OCI-LY1 (cell line): ENCODE results near the gene FOS.

Source experiments
- H2AFZ ChIP-seq: fragments of 200-600 bp; sonication (generic), shearing (Covaris generic); 2 replicates; pipeline ENCODE4 v1.6.0; 2014; ENCODE audit warnings: antibody characterized with exemption, mild to moderate bottlenecking, low read length
- H3F3A ChIP-seq: fragments of 200-600 bp; sonication (generic), shearing (Covaris generic); 2 replicates; pipeline ENCODE4 v1.6.0; 2014; ENCODE audit warnings: mild to moderate bottlenecking, antibody characterized with exemption, low read length, moderate library complexity; ENCODE audit not compliant: insufficient read depth
- H3K27ac ChIP-seq: fragments of 200-600 bp; sonication (generic); 2 replicates; pipeline ENCODE4 v1.5.1; 2014; ENCODE audit warnings: low read length, mixed run types, mild to moderate bottlenecking, low read depth; ENCODE audit not compliant: poor library complexity, severe bottlenecking
- H3K27me3 ChIP-seq: fragments of 200-600 bp; sonication (generic); 2 replicates; pipeline ENCODE4 v1.6.0; 2014; ENCODE audit warnings: antibody characterized with exemption, mild to moderate bottlenecking, low read length, moderate library complexity; ENCODE audit not compliant: insufficient read depth
- H3K36me3 ChIP-seq: fragments of 200-600 bp; sonication (generic); 2 replicates; pipeline ENCODE4 v1.6.1; 2014; ENCODE audit warnings: mild to moderate bottlenecking, antibody characterized with exemption, low read length, moderate library complexity, mixed read lengths; ENCODE audit not compliant: insufficient read depth
- H3K4me1 ChIP-seq: fragments of 200-600 bp; sonication (generic); 2 replicates; pipeline ENCODE4 v1.5.1; 2014; ENCODE audit warnings: mild to moderate bottlenecking, low read length, moderate library complexity; ENCODE audit not compliant: insufficient read depth, severe bottlenecking
- H3K4me2 ChIP-seq: fragments of 200-600 bp; sonication (generic), shearing (Covaris generic); 2 replicates; pipeline ENCODE4 v1.6.1; 2014; ENCODE audit warnings: low read length
- H3K4me3 ChIP-seq: fragments of 200-600 bp; sonication (generic); 2 replicates; pipeline ENCODE4 v1.5.1; 2014; ENCODE audit warnings: low read length, low read depth, mild to moderate bottlenecking, mixed read lengths; ENCODE audit not compliant: poor library complexity, severe bottlenecking
- H3K79me2 ChIP-seq: fragments of 200-600 bp; shearing (Covaris generic); 2 replicates; pipeline ENCODE4 v1.6.1; 2016; ENCODE audit warnings: mixed run types, low read length, mixed read lengths; ENCODE audit not compliant: insufficient read depth
- H3K9ac ChIP-seq: fragments of 200-600 bp; sonication (generic), shearing (Covaris generic); 2 replicates; pipeline ENCODE4 v1.6.1; 2014; ENCODE audit warnings: mild to moderate bottlenecking, low read length, mixed read lengths
- H3K9me2 ChIP-seq: fragments of 200-600 bp; sonication (generic), shearing (Covaris generic); 2 replicates; pipeline ENCODE4 v1.6.1; 2014; ENCODE audit warnings: low read depth, mild to moderate bottlenecking, low read length, mixed read lengths
- H3K9me3 ChIP-seq: fragments of 200-600 bp; shearing (Covaris generic); 2 replicates; pipeline ENCODE4 v1.6.1; 2014; ENCODE audit warnings: low read length, mixed read lengths
- H4K20me1 ChIP-seq: fragments of 200-600 bp; sonication (generic), shearing (Covaris generic); 2 replicates; pipeline ENCODE4 v1.6.0; 2016; ENCODE audit warnings: mild to moderate bottlenecking, low read length; ENCODE audit not compliant: insufficient read depth
- CTCF ChIP-seq: fragments of 200-600 bp; sonication (generic), shearing (Covaris generic); IDR thresholded peaks from 2 replicates; pipeline ENCODE4 v1.5.1; 2017; ENCODE audit warnings: mild to moderate bottlenecking, antibody characterized with exemption, low read length, moderate library complexity, mixed read lengths
- EZH2 ChIP-seq: fragments of 200-600 bp; sonication (generic), shearing (Covaris generic); IDR thresholded peaks from 2 replicates; pipeline ENCODE4 v1.8.0; 2017; ENCODE audit warnings: borderline replicate concordance, mixed run types, mild to moderate bottlenecking, antibody characterized with exemption, low read length, moderate library complexity, mixed read lengths

FOS gene

GRCh38 chr14:75323571-75323970 is 44.9 kb downstream of the FOS start:
- H3K9me3 ChIP-seq: no peaks in the 10 kb centered on the region
- H3K4me2 ChIP-seq: no peak overlapping the region
- no peaks in the 10 kb centered on the region for H4K20me1 ChIP-seq
- no peaks in the 10 kb centered on the region for H3K36me3 ChIP-seq
- H3K27ac ChIP-seq: no peak overlapping the region
- H2AFZ ChIP-seq: no peak overlapping the region
- no peak overlapping the region for H3K9ac ChIP-seq
- no peaks in the 10 kb centered on the region for H3K27me3 ChIP-seq
- no peaks in the 10 kb centered on the region for H3F3A ChIP-seq
- H3K79me2 ChIP-seq: no peaks in the 10 kb centered on the region
- no peak overlapping the region for H3K4me3 ChIP-seq
- TF ChIP-seq EZH2: no peak
- no peak for TF ChIP-seq CTCF
- H3K4me1 ChIP-seq: no peaks in the 10 kb centered on the region
- no peaks in the 10 kb centered on the region for H3K9me2 ChIP-seq

- H3K4me2 ChIP-seq: no peak overlapping the region
- no peaks in the 10 kb centered on the region for H3K9me2 ChIP-seq
- no peak overlapping the region for H3K9ac ChIP-seq
- no peaks in the 10 kb centered on the region for H3F3A ChIP-seq
- no peak overlapping the region for H3K4me3 ChIP-seq
- TF ChIP-seq EZH2: no peak
- no peak for TF ChIP-seq CTCF
- H3K79me2 ChIP-seq: no peaks in the 10 kb centered on the region
- no peak overlapping the region for H2AFZ ChIP-seq
- no peak overlapping the region for H3K27ac ChIP-seq
- H3K36me3 ChIP-seq: no peaks in the 10 kb centered on the region
- no peaks in the 10 kb centered on the region for H3K9me3 ChIP-seq
- peaks cover 2% of the 10 kb centered on the region for H3K4me1 ChIP-seq
- no peaks in the 10 kb centered on the region for H4K20me1 ChIP-seq
- H3K27me3 ChIP-seq: no peaks in the 10 kb centered on the region
These were observed 50.0 kb downstream of the FOS start for GRCh38 chr14:75328558-75329155.

GRCh38 chr14:75329369-75329768 is 50.7 kb downstream of the FOS start:
- Histone ChIP-seq H3K27me3 (no peaks in the 10 kb centered on the region), H3K9me2 (no peaks in the 10 kb centered on the region), H2AFZ (no peak overlapping the region), H3K27ac (no peak overlapping the region), H3K9ac (no peak overlapping the region), H3K79me2 (no peaks in the 10 kb centered on the region), H3K9me3 (no peaks in the 10 kb centered on the region), H3K4me3 (no peak overlapping the region), H4K20me1 (no peaks in the 10 kb centered on the region), H3K4me2 (no peak overlapping the region), H3K4me1 (peaks cover 10% of the 10 kb centered on the region), H3K36me3 (no peaks in the 10 kb centered on the region), H3F3A (no peaks in the 10 kb centered on the region)
- TF ChIP-seq EZH2: no peak
- no peak for TF ChIP-seq CTCF
